Endothelial cell (in vitro differentiated cells): ENCODE measurements around the gene IRX2. TPM values are rescaled to one million over a fixed set of nuclear protein-coding genes. Genes with fewer than 3 reads are reported as not detected.

ENCODE experiments used
- DNase-seq: peaks from one replicate; pipeline ENCODE4 v3.0.0; 2021; ENCODE audit warnings: low spot score
- H3K27ac Mint-ChIP-seq: one replicate; pipeline ENCODE4 v1.8.0; 2021; ENCODE audit warnings: mixed read lengths, inconsistent platforms; ENCODE audit not compliant: unreplicated experiment
- H3K27me3 Mint-ChIP-seq: one replicate; pipeline ENCODE4 v1.8.0; 2021; ENCODE audit warnings: mild to moderate bottlenecking, moderate library complexity, mixed read lengths, inconsistent platforms; ENCODE audit not compliant: unreplicated experiment
- H3K36me3 Mint-ChIP-seq: one replicate; pipeline ENCODE4 v1.8.0; 2021; ENCODE audit warnings: mild to moderate bottlenecking, low read depth, mixed read lengths, inconsistent platforms; ENCODE audit not compliant: unreplicated experiment
- H3K4me1 Mint-ChIP-seq: one replicate; pipeline ENCODE4 v1.8.0; 2021; ENCODE audit warnings: mild to moderate bottlenecking, mixed read lengths, inconsistent platforms; ENCODE audit not compliant: unreplicated experiment
- H3K4me3 Mint-ChIP-seq: one replicate; pipeline ENCODE4 v1.8.0; 2021; ENCODE audit warnings: mild to moderate bottlenecking, mixed read lengths, inconsistent platforms; ENCODE audit not compliant: unreplicated experiment
- H3K9me3 Mint-ChIP-seq: one replicate; pipeline ENCODE4 v1.8.0; 2021; ENCODE audit warnings: mixed read lengths, inconsistent platforms; ENCODE audit not compliant: unreplicated experiment
- total RNA-seq: library from RNA; stranded (reverse); fragmentation: NEBNext Ultra II Directional; extraction: Animal tissue kit (Norgen Biotek cat#: 25700); gene quantifications from one replicate; pipeline ENCODE4 v1.2.1, GENCODE V29; 2021; ENCODE audit not compliant: unreplicated experiment
- TF ChIP-seq, protein P1 (sequence below): fragments of 200-600 bp; sonication (generic); IDR thresholded peaks from one replicate; pipeline ENCODE4 v1.5.0; 2021; ENCODE audit warnings: antibody characterized with exemption; ENCODE audit not compliant: unreplicated experiment

The IRX2 gene
- total RNA-seq, 1 donor from 2014 or later, result 0.72 TPM

DNA sequence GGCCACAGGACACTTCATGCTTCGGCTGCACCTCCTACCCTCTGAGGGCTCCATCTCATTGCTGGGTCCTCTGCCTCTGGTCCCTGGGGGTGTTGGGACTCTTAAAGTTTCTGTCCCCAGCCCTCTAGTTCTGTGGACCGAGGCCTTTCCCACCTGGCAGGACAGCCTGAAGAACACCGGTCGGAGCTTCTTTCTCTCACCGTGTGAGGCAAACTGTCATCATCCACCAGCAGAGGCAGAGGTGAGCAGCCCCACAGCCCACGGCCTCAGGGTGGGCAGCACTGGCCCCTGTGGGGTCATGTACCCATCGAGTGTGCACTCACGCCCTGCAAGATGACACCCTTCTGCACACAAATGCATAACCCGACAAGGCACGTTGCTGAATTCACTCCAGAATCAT is 49.9 kb downstream of the IRX2 start:
- no peak for DNase-seq
- no peak overlapping the region for H3K27ac Mint-ChIP-seq

GRCh38 chr5:2700876-2701275 is 50.6 kb downstream of the IRX2 start:
- no peak for DNase-seq
- Mint-ChIP-seq H3K27ac (no peak overlapping the region), H3K4me3 (no peak overlapping the region), H3K9me3 (peaks cover 21% of the 10 kb centered on the region), H3K4me1 (no peaks in the 10 kb centered on the region), H3K27me3 (peaks cover 7% of the 10 kb centered on the region), H3K36me3 (no peaks in the 10 kb centered on the region)
- TF ChIP-seq, protein P1, sequence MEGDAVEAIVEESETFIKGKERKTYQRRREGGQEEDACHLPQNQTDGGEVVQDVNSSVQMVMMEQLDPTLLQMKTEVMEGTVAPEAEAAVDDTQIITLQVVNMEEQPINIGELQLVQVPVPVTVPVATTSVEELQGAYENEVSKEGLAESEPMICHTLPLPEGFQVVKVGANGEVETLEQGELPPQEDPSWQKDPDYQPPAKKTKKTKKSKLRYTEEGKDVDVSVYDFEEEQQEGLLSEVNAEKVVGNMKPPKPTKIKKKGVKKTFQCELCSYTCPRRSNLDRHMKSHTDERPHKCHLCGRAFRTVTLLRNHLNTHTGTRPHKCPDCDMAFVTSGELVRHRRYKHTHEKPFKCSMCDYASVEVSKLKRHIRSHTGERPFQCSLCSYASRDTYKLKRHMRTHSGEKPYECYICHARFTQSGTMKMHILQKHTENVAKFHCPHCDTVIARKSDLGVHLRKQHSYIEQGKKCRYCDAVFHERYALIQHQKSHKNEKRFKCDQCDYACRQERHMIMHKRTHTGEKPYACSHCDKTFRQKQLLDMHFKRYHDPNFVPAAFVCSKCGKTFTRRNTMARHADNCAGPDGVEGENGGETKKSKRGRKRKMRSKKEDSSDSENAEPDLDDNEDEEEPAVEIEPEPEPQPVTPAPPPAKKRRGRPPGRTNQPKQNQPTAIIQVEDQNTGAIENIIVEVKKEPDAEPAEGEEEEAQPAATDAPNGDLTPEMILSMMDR, result no peak

More for the DNA sequence above, 49.9 kb downstream of the IRX2 start:
- Mint-ChIP-seq H3K4me1 (no peaks in the 10 kb centered on the region), H3K36me3 (no peaks in the 10 kb centered on the region), H3K4me3 (no peak overlapping the region), H3K9me3 (peaks cover 21% of the 10 kb centered on the region), H3K27me3 (peaks cover 7% of the 10 kb centered on the region)
- TF ChIP-seq, protein P1, result no peak

DNA sequence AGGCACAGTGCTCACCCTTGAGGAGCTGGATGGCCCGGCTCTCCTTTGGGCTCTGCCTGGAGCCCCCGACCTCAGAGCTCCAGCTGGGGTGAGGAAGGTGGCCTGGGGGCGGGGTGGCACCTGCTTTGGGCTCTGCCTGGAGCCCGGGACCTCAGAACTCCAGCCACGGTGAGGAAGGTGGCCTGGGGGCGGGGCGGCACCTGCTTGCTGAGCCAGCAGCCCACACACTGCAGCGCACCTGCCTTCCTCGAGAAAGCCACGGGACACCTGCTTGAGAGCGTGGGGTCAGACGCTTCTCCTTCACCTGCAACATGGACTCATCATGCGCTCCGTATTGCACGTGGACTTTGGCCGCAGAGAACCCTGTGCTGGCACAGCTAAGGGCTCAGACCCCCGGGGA is 51.8 kb downstream of the IRX2 start:
- no peak overlapping the region for H3K4me3 Mint-ChIP-seq
- peaks cover 17% of the 10 kb centered on the region for H3K9me3 Mint-ChIP-seq
- H3K27me3 Mint-ChIP-seq, result peaks cover 3% of the 10 kb centered on the region
- no peaks in the 10 kb centered on the region for H3K4me1 Mint-ChIP-seq
- no peak overlapping the region for H3K27ac Mint-ChIP-seq
- TF ChIP-seq, protein P1, result no peak
- H3K36me3 Mint-ChIP-seq, result peaks cover 4% of the 10 kb centered on the region
- no peak for DNase-seq

- Mint-ChIP-seq H3K27ac (no peak overlapping the region), H3K9me3 (peaks cover 18% of the 10 kb centered on the region), H3K36me3 (peaks cover 4% of the 10 kb centered on the region), H3K4me1 (no peaks in the 10 kb centered on the region), H3K27me3 (peaks cover 3% of the 10 kb centered on the region), H3K4me3 (no peak overlapping the region)
- no peak for DNase-seq
- TF ChIP-seq, protein P1, result no peak
Measured at GRCh38 chr5:2699231-2699630, 52.2 kb downstream of the IRX2 start.

DNA sequence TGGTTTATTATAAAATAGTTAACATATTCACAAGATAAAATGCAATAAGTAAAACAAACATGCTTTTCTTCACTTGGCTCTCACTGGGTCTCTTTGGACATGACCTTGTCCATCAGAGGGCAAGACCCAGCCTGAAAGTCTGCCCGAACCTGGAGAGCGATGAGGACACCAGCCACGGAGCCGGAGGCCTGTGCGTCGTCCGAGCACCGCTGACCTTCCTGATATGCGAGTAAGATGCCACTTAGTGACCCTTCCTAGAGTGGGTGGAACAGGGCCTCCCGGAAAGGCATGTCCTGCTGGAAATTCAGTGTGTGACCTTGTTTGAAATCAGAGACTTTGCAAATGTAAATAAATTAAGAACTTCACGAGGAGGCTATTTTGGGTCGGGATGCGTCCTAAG is 52.9 kb downstream of the IRX2 start:
- TF ChIP-seq, protein P1, result no peak
- H3K27ac Mint-ChIP-seq, result no peak overlapping the region
- H3K27me3 Mint-ChIP-seq, result no peaks in the 10 kb centered on the region
- H3K4me3 Mint-ChIP-seq, result no peak overlapping the region
- peaks cover 20% of the 10 kb centered on the region for H3K9me3 Mint-ChIP-seq
- H3K36me3 Mint-ChIP-seq, result peaks cover 4% of the 10 kb centered on the region
- DNase-seq, result no peak
- H3K4me1 Mint-ChIP-seq, result no peaks in the 10 kb centered on the region
